GM21576 (cell line): ENCODE results near the gene NKD2.
"Not testable (repeated sequence)": the region's sequence is repeated elsewhere in the genome, so short reads cannot be mapped to it uniquely, and the experiment has no call there.

Source experiments
- ATAC-seq: cut with Tn5 transposase; IDR thresholded peaks from one replicate; pipeline ENCODE4 v1.9.1; 2021; ENCODE audit warnings: mild to moderate bottlenecking, moderate library complexity; ENCODE audit not compliant: unreplicated experiment

The NKD2 gene

DNA sequence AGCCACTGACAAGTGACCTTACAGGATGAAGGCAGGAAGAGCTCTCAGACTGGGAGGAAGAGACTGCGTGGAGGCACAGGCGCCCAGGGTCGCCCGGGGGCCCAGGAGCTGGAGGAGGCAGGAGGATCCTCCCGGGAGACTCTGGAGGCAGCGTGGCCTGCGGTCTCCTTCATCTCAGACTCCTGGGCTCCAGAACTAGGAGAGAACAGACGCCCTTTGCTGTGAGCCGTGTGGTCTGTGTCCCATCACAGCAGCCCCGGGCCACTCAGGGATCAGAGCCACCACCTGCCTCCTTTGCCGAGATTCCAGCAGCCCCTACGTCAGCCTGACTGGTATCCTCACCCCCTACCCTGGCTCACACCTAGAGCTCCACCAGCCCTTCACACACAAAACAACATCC, 58.1 kb downstream of the NKD2 start:
- no peak for ATAC-seq

DNA sequence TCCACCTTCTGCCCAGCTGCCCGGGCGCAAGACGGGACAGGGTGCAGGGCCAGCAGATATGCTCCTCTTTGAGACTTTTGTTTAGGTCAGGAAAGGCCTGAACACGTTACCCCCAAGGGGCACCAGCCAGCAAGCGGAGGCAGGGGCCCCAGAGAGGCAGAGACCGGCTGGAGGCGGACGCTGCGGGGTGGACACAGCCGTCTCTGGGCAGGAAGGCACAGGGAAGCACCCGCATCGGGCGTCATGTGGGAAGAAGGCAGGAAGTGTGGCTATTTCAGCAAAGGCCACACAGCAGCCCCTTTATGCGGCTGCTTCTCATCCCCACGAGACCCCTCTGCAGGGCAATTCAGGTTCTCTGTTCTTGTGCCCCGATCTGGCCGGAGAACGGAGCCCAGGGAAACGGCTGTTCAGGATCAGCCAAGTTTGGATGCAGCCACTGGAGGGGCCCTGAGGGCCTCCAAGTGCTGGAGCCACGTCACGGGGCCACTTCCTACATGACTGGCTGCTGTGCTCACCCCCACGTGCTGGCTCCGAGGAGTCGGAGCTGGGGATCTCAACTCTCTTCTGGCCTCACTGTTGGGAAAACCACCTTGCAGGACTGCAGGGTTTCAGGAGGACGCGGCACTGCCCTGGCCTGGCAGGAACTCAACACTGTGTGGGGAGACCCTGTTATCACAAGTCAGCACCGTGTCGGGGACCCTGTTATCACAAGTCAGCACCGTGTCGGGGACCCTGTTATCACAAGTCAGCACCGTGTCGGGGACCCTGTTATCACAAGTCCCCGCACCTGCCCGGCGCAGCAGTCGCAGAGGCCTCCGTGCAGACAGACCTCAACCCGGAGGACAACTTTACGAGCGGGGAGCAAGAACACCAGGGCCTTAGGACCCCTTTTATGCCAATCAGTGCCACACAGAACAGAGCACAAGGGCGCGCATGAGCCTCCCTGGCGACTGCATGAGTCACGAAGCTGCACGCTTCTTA, 58.8 kb downstream of the NKD2 start:
- no peak for ATAC-seq

DNA sequence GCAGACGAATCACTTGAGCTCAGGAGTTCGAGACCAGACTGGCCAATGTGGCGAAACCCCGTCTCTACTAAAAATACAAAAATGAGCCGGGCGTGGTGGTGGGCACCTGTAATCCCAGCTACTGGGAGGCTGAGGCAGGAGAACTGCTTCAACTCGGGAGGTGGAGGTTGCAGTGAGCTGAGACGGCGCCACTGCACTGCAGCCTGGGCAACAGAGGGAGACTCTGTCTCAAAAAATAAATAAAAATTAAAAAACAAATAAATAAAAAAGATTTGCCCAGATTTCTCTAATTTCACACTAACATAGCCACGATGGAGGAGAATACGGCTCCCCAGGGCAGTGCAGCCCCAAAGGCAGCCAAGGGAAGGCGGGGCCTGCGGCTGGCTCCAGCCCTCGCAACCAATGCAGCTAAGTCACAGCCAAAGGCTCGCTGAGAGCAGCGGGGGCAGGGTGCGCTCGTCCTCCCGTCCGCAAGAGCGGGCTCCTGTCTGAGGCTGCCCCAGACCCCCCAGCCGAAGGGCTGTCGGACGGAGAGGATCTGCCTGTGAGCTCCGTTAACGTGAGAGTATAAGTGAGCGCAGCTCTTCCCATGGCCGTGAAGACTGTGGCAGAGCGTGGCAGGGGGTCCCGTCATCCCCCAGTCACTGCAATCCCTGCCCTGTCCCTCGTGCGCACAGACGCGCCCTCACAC, 59.7 kb downstream of the NKD2 start:
- no peak for ATAC-seq

DNA sequence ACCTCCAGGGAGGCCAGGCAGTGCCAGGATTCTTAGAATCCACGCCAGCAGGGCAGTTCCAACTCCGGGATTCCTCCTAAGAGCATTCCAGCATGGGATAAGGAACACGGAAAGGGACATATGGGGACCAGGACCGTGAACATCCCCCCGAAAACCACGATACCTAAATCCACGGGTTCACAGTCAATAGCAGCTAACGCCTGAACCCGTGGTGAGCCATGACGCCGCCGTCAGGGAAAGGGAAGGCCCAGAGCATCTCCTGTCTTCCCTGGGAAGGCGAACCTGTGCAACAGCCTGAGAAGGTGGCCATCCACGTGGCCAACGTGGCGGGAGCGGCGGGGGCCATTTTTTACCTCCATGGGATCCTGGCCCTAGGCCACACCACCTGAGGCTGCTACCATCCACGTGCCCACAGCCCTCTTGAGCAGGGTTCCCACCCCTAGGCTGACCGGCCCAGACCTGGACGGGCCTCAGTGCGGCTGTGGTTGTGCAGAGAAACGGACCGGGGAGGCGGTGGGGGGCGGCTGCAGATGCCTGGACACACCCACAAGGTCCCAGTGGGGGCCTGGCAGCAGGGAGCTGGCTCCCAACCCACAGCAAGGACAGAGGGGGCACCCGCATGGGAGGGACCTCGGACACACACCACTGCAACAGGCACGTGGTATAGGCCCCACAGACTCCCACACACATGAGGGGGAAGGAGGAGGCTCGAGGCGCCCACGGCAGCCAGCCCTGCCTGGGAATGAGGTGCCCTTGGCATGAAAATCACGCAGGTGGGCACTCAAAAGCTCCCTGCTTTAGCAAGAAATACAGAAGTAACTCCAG, 60.5 kb downstream of the NKD2 start:
- no peak for ATAC-seq

DNA sequence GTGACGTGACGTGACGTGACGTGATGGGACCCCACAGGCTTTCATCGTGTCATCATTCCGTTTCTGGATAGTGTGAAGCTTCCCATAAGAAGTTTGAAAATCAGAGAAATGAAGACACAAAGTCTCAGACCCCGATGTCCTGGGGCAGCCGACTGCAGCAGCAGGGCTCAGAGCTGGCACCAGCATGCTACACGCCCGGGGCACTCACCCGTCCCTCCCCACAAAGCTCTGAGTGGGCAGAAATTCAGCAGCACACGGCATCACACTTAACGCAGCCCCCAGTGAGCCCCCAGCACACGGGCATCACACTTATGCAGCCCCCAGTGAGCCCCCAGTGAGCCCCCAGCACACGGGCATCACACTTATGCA, 61.1 kb downstream of the NKD2 start:
- ATAC-seq, result no peak

DNA sequence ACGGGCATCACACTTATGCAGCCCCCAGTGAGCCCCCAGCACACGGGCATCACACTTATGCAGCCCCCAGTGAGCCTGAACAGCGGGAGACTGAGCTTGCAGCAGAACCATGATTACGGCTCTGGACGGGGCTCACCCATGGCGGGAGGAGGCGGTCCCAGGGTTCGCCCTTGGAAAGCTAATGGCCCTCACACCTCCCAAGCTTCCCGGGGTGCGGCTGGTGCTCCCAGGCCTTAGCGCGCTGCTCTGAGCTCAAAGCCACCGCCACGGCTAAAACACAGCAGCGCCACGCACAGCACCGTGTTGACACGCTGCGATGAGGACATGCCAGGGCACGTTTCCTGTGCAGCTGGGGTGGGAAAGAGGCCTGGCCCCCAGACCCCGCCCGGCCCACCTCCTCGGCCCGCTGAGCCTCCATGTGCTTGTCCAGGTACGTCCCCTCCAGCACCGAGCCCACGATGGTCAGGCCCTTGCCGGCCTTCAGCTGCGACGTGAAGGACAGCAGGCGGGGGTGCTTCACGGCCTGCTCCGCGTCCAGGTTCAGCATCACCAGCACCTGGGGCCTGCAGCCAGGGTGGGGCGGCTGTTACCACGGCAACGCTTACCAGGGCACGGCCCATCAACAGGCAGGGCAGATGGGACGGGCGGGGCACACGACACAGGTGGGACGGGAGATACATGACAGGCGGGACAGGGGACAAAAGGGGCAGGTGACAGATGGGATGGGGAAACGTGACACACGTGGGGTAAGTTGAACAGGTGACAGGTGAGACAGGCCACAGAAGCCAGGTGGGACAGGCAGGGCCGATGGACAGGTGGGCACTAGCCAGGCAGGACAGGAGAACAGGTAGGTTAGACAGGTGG, 64.9 kb downstream of the NKD2 start:
- no peak for ATAC-seq

DNA sequence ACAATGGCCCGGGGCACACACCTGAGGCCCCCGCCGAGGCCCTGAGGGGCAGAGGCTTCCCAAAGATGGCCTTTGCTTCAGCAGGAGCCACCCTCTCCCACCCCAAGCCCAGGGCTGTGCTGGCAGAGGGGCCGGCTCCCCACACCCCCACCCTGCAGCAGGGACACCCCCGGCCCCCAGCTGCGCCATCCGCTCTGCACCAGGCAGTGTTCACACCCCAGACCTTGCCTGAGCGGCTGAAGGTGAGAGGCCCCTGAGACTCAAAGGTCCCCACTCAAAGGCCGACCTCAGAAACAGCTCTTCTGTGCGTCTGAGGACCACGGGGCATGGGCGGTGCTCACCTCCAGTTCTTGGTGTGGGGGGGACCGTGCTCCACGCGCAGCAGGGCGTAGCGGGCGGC, 65.6 kb downstream of the NKD2 start:
- no peak for ATAC-seq

DNA sequence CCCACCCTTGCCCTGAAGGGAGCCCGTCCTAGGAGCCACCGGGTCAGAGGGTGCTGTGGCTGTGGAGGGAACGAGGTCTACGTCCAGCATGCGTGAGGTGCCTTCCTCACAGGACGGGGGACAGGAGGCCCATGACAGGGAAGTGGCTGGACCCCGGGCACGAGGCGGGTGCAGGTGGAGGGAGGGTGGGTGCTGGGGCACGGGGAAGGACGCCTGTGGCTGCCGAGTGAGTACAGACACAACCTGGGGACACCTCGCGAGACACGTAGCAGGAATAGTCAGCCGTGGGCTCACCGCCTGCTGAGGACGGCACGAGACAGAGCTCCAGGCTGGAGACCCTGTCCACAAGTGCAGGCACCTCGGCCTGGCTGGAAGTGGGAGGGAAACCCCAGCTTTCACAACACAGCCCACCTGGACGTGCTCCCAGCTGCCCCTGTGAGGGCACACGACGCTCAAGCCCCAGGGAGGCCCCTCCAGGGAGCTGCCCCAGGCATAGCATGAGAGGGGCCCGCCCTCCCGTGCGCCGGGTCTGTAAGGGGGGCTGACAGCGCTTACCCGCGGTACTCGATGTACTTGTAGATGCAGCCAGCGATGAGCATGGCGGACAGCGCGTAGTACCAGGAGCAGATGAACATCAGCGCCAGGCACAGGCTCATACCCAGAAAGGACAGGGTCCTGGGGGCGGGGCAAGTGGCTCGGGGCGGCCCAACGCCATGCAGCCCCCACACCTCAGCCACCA, 66.4 kb downstream of the NKD2 start:
- no peak for ATAC-seq

DNA sequence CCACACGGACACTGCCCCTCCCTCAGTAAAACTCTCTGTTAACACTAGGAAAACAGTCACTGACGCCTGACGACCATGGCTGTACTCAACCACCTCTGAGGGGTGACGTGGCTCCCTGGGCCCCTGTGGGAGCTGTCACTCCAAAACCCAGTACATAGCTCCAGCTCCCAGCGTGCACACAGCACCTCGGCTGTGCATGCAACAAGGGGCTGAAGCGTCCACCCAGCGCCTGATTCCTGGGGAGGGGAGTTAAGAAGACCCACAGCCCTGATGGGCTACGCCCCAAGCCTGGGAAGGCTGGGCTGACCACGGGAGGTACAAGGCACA, 66.9 kb downstream of the NKD2 start:
- no peak for ATAC-seq

DNA sequence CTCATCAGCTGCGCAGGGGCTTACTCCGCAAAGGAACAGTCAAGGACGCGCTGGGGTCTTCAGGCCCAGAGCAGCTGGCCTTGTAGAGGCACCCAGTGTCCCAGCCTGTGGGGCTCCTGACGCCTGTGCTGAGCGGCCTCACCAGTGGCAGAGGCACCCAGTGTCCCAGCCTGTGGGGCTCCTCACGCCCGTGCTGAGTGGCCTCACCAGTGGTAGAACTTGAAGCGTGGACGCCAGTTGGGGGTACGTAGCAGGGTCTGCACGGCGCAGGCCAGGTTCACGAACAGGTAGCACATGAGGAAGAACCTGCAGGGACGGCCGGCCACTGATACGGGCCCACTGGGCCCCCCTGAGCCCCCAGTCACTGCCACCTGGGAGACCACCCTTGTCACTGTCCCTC, 67.3 kb downstream of the NKD2 start:
- ATAC-seq, result no peak

DNA sequence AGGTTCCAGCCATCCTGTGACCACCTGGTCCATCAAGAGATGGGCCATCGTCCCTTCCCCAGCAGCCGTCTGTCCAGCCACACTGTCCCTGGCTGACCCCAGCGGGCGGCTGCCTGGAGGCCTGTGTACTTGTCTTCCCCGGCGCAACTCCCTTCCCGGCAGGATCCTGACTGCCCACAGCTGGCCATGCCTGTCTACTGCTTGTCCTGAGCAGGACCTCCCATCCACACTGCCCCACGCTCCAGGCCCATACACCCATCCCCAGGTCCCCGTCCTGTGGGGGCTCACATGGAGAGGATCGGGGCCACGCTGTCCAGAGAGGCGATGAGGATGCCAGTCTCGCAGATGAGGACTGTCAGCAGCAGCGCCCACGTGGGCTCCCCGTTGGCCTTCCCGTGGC, 67.8 kb downstream of the NKD2 start:
- no peak for ATAC-seq

DNA sequence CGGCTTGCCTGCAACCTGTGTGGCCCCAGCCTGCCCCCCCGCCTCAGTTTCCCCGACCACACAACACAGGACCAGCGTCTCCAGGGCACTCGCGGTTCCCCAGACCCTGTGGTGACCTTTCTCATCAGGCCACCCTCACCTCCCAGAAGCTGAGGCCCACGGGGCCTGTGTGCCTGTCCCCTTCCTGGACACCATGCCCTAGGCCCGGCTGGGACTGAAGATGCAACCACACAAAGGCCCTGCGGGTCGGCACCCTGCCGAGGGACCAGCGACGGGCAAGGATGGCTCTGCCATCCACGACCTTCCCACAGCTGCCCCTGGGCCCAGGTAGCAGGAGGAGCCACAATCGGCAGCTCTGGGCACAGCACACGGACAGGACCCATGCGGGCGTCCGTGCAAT, 68.4 kb downstream of the NKD2 start:
- no peak for ATAC-seq

DNA sequence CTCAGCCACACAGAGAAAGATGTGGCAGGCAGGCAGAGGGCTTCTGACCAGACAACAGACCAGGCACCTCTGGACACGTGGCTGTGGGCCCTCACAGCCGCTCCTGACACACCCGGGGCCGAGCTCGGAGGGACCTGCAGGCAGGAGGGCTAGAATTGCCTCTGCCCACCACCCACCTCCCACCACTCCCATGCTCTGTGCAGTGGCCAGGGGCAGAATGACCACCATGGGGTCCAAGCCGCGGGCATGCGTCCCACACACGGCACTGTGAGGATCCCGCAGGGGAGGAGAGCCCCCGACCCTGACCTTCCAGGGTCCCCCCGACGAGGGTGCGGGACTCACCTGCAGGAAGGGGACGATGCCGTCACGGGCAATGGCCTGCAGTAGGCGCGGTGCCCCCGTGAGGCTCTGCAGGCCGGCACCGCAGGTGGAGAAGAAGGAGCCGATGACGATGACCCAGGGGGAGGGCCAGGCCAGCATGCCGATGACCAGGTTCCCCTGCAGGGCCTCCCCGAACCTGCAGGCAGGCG, 69.0 kb downstream of the NKD2 start:
- no peak for ATAC-seq

DNA sequence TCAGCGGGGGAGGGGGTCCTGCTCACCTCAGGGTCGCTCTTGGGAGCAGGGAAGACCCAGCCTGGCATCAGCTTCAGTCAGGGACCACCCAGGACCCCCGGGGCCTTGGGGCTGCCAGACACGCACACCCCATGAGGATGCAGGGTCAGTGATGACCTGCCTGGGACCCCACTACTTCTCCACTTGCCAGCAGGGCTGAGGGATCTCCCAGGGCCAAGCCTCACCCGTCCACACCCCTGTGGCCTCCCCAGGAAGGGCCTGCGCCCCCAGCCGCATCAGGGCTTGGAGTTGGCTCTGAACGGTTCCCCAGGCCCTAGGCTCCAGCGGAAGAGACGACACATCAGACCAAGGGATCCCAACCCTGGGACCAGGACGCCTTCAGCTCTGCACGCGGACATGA, 69.6 kb downstream of the NKD2 start:
- ATAC-seq, result no peak

DNA sequence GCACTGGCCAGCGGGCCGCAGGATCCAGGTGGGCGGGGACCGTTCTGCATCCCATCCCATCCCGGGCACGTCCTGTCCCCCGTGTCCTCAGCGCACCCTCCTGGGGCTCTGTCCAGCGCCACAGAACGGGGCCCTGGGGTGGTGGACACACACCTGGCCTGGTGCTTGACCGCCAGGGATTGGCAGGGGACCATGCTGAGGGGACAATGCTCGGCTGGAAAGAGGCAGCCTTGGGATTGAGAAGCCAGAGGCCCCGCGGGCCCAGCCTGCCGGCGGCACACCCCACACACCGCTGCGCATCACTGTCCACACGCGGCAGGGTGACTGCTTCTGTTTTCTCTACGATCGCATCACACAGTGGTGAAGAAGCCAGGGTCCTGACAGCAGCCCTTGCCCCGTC, 70.2 kb downstream of the NKD2 start:
- ATAC-seq, result no peak

DNA sequence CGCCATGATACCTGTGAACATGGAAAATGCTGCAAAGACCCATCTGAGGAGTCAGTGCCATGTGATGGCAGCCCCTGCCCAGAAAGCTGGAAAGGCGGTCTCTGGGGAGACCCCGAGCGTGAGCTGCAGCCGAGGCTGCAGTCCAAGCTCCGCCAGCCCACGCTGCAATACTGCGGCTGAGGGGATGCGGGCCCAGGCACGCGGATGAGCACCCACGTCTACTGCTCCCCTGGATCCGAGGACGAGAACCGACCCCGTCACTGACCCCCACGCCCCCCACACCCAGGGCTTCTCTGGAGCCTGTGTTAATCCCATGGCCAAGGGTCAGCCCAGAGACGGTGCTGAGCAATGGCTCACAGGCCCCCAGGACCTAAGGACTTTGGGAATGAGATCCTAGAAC, 70.9 kb downstream of the NKD2 start:
- ATAC-seq, result no peak

DNA sequence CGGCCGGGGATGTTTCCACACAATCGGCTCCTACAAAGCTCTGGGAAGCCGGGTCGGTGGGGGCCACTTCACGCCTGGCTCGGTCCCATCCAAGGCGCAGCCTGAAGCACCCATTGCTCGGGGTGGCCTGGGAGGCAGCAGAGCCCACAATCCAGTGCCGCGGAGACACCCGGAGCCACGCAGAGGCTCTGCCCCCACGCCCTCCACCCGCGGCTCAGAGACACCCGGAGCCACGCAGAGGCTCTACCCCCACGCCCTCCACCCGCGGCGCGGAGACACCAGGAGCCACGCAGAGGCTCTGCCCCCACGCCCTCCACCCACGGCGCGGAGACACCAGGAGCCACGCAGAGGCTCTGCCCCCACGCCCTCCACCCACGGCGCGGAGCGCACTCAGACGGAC, 71.4 kb downstream of the NKD2 start:
- no peak for ATAC-seq

DNA sequence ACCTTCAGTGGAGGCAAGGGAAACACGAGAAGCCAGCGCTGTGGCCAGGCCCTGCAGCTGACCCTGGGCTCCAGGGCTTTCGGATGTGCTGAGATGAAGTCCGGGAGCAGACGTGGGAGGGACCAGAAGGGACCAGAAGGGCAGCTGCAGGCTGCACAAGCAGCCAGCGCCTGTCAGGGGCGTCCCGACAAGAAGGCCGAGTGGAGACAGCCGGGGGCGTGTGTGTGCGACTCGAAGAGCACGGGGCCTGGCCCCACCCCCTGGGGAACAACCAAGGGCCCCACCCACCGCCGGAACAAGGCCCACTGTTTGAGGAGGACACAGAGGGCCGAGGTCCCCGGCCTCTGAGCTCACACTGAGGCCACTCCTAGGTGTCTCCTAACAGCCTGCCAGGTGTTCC, 71.8 kb downstream of the NKD2 start:
- no peak for ATAC-seq

DNA sequence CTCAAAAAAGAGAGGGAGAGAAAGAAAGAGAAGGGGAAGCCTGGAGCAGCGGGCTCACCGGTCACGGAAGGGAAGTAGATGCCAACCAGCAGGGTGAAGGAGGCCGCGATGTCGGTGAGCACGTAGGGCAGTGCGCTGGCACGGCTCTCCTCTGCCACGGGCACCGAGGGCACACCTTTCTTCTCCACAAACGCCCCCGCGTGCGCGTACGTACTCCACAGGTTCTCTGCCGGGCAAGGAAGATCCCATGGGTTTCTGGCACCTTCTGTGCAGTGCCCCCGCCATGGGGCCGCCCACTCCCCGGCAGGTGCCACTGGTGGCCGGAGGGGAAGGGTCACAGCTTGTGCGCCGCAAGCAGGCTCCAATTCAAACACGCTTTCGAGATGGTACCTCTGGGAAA, 72.9 kb downstream of the NKD2 start:
- no peak for ATAC-seq

DNA sequence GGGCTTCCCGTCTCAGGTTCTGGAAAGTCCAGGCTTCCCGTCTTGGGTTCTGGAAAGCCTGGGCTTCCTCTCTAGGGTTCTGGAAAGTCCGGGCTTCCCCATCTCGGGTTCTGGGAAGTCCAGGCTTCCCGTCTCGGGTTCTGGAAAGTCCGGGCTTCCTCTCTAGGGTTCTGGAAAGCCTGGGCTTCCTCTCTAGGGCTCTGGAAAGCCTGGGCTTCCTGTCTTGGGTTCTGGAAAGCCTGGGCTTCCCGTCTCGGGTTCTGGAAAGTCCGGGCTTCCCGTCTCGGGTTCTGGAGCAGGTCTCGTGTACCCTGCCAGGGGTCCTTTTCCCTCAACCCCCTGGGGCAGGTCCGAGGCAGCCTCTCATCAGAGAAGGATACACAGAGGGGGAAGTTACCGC, 74.4 kb downstream of the NKD2 start:
- ATAC-seq, result not testable (repeated sequence)
